Activated T-helper 1 cell treated with anti-CD3 and anti-CD28 coated beads, Interleukin-12 subunit alpha, Interleukin-12 subunit beta, Interleukin-2, Interleukin-4 antibody, amounts not matched to agents 30 ng/mL and 10 ng/mL and 1 ng/mL, durations not matched to agents 14 hours and 24 hours and 36 hours (primary cell): ENCODE data around the gene LMBRD2. TPM values are rescaled to one million over a fixed set of nuclear protein-coding genes. Genes with fewer than 3 reads are reported as not detected.

Experiments used
- DNase-seq: peaks from one replicate; pipeline ENCODE4 v3.0.0; 2021; ENCODE audit warnings: low spot score
- H3K27ac Mint-ChIP-seq: one replicate; pipeline ENCODE4 v1.8.0; 2021; ENCODE audit warnings: mild to moderate bottlenecking, mixed read lengths
- H3K27me3 Mint-ChIP-seq: one replicate; pipeline ENCODE4 v1.8.0; 2022; ENCODE audit warnings: mild to moderate bottlenecking, moderate library complexity, mixed read lengths; ENCODE audit not compliant: insufficient read depth
- H3K36me3 Mint-ChIP-seq: one replicate; pipeline ENCODE4 v1.8.0; 2021; ENCODE audit warnings: low read depth, mixed read lengths
- H3K4me1 Mint-ChIP-seq: one replicate; pipeline ENCODE4 v1.8.0; 2021; ENCODE audit warnings: low read depth, mixed read lengths
- H3K4me3 Mint-ChIP-seq: one replicate; pipeline ENCODE4 v1.8.0; 2021; ENCODE audit warnings: mild to moderate bottlenecking, moderate library complexity, mixed read lengths
- H3K9me3 Mint-ChIP-seq: one replicate; pipeline ENCODE4 v1.8.0; 2021; ENCODE audit warnings: mixed read lengths
- intact Hi-C: fragments of 100-400 bp; cut with micrococcal nuclease; formaldehyde crosslinking; loops from one replicate; pipeline ENCODE4 v1.15.1; 2024
- total RNA-seq: library from RNA; stranded (reverse); gene quantifications from 2 replicates; pipeline ENCODE4 v1.2.3, GENCODE V29; 2022

The LMBRD2 gene
- total RNA-seq, 1 donor from 2014 or later, result 8.9 TPM

- H3K27ac Mint-ChIP-seq, result no peak overlapping the region
- H3K36me3 Mint-ChIP-seq, result peaks cover 61% of the 10 kb centered on the region
- H3K9me3 Mint-ChIP-seq, result no peaks in the 10 kb centered on the region
- DNase-seq, result no peak
- H3K4me3 Mint-ChIP-seq, result no peak overlapping the region
- intact Hi-C loops, result no loop called here
- no peaks in the 10 kb centered on the region for H3K4me1 Mint-ChIP-seq
- no peaks in the 10 kb centered on the region for H3K27me3 Mint-ChIP-seq
Measured at GRCh38 chr5:36177154-36177553, 25.5 kb upstream of the LMBRD2 start.

- Mint-ChIP-seq H3K27me3 (no peaks in the 10 kb centered on the region), H3K27ac (no peak overlapping the region), H3K9me3 (no peaks in the 10 kb centered on the region), H3K36me3 (peaks cover 51% of the 10 kb centered on the region), H3K4me3 (no peak overlapping the region), H3K4me1 (no peaks in the 10 kb centered on the region)
- intact Hi-C loops, result no loop called here
- DNase-seq, result no peak
Measured at GRCh38 chr5:36175043-36175442, 23.4 kb upstream of the LMBRD2 start.

GRCh38 chr5:36174119-36174518, 22.4 kb upstream of the LMBRD2 start:
- DNase-seq, result no peak
- intact Hi-C loops, result no loop called here
- no peaks in the 10 kb centered on the region for H3K9me3 Mint-ChIP-seq
- peaks cover 48% of the 10 kb centered on the region for H3K36me3 Mint-ChIP-seq
- H3K27me3 Mint-ChIP-seq, result no peaks in the 10 kb centered on the region
- H3K4me1 Mint-ChIP-seq, result no peaks in the 10 kb centered on the region
- H3K4me3 Mint-ChIP-seq, result no peak overlapping the region
- peak overlapping the region; percentile 7 for H3K27ac Mint-ChIP-seq

- Mint-ChIP-seq H3K27me3 (no peaks in the 10 kb centered on the region), H3K36me3 (peaks cover 44% of the 10 kb centered on the region), H3K4me3 (no peak overlapping the region), H3K4me1 (peaks cover 7% of the 10 kb centered on the region), H3K27ac (no peak overlapping the region), H3K9me3 (no peaks in the 10 kb centered on the region)
- no peak for DNase-seq
- intact Hi-C loops, result no loop called here
Measured at GRCh38 chr5:36173426-36173825, 21.7 kb upstream of the LMBRD2 start.

- peaks cover 15% of the 10 kb centered on the region for H3K4me1 Mint-ChIP-seq
- H3K36me3 Mint-ChIP-seq, result peaks cover 49% of the 10 kb centered on the region
- intact Hi-C loops, result no loop called here
Measured at GRCh38 chr5:36172599-36172998, 20.9 kb upstream of the LMBRD2 start.

GRCh38 chr5:36170832-36171424, 19.2 kb upstream of the LMBRD2 start:
- peaks cover 15% of the 10 kb centered on the region for H3K4me1 Mint-ChIP-seq
- H3K4me3 Mint-ChIP-seq, result no peak overlapping the region
- no peaks in the 10 kb centered on the region for H3K27me3 Mint-ChIP-seq
- intact Hi-C loops, result no loop called here
- H3K9me3 Mint-ChIP-seq, result no peaks in the 10 kb centered on the region
- H3K36me3 Mint-ChIP-seq, result peaks cover 55% of the 10 kb centered on the region
- DNase-seq, result no peak
- no peak overlapping the region for H3K27ac Mint-ChIP-seq

More at GRCh38 chr5:36172599-36172998, 20.9 kb upstream of the LMBRD2 start:
- Mint-ChIP-seq H3K27ac (no peak overlapping the region), H3K4me3 (no peak overlapping the region), H3K27me3 (no peaks in the 10 kb centered on the region), H3K9me3 (no peaks in the 10 kb centered on the region)
- no peak for DNase-seq

- Mint-ChIP-seq H3K4me1 (peaks cover 15% of the 10 kb centered on the region), H3K27ac (peak overlapping the region; percentile 2), H3K36me3 (peaks cover 45% of the 10 kb centered on the region), H3K27me3 (no peaks in the 10 kb centered on the region), H3K4me3 (no peak overlapping the region), H3K9me3 (no peaks in the 10 kb centered on the region)
- no peak for DNase-seq
- intact Hi-C loops, result no loop called here
Measured at GRCh38 chr5:36168737-36169136, 17.1 kb upstream of the LMBRD2 start.

GRCh38 chr5:36164461-36164860, 12.8 kb upstream of the LMBRD2 start:
- Mint-ChIP-seq H3K9me3 (no peaks in the 10 kb centered on the region), H3K27ac (no peak overlapping the region), H3K27me3 (no peaks in the 10 kb centered on the region), H3K36me3 (peaks cover 55% of the 10 kb centered on the region), H3K4me1 (peaks cover 54% of the 10 kb centered on the region), H3K4me3 (no peak overlapping the region)
- intact Hi-C loops, result no loop called here
- no peak for DNase-seq

- no peaks in the 10 kb centered on the region for H3K27me3 Mint-ChIP-seq
Measured at GRCh38 chr5:36162810-36163486, 11.3 kb upstream of the LMBRD2 start.

GRCh38 chr5:36161361-36161760, 9.7 kb upstream of the LMBRD2 start:
- Mint-ChIP-seq H3K4me1 (peaks cover 49% of the 10 kb centered on the region), H3K9me3 (no peaks in the 10 kb centered on the region), H3K4me3 (no peak overlapping the region), H3K36me3 (peaks cover 51% of the 10 kb centered on the region), H3K27me3 (no peaks in the 10 kb centered on the region), H3K27ac (no peak overlapping the region)
- no peak for DNase-seq
- intact Hi-C loops, result no loop called here

More at GRCh38 chr5:36162810-36163486, 11.3 kb upstream of the LMBRD2 start:
- H3K27ac Mint-ChIP-seq, result no peak overlapping the region
- no peaks in the 10 kb centered on the region for H3K9me3 Mint-ChIP-seq
- peaks cover 50% of the 10 kb centered on the region for H3K4me1 Mint-ChIP-seq
- no peak for DNase-seq
- peaks cover 60% of the 10 kb centered on the region for H3K36me3 Mint-ChIP-seq
- no peak overlapping the region for H3K4me3 Mint-ChIP-seq
- intact Hi-C loops, result no loop called here

- H3K4me3 Mint-ChIP-seq, result no peak overlapping the region
- H3K4me1 Mint-ChIP-seq, result peaks cover 57% of the 10 kb centered on the region
- no peaks in the 10 kb centered on the region for H3K9me3 Mint-ChIP-seq
- DNase-seq, result no peak
- no peaks in the 10 kb centered on the region for H3K27me3 Mint-ChIP-seq
- H3K27ac Mint-ChIP-seq, result no peak overlapping the region
- peaks cover 53% of the 10 kb centered on the region for H3K36me3 Mint-ChIP-seq
- intact Hi-C loops, result no loop called here
Measured at GRCh38 chr5:36160617-36161016, 8.9 kb upstream of the LMBRD2 start.

- H3K4me1 Mint-ChIP-seq, result peaks cover 66% of the 10 kb centered on the region
- intact Hi-C loops, result no loop called here
Measured at GRCh38 chr5:36158144-36158543, 6.5 kb upstream of the LMBRD2 start.

GRCh38 chr5:36156619-36157018, 4.9 kb upstream of the LMBRD2 start:
- Mint-ChIP-seq H3K27me3 (no peaks in the 10 kb centered on the region), H3K27ac (no peak overlapping the region), H3K36me3 (peaks cover 55% of the 10 kb centered on the region), H3K9me3 (no peaks in the 10 kb centered on the region), H3K4me3 (no peak overlapping the region), H3K4me1 (peaks cover 59% of the 10 kb centered on the region)
- DNase-seq, result no peak
- intact Hi-C loops, result no loop called here

More at GRCh38 chr5:36158144-36158543, 6.5 kb upstream of the LMBRD2 start:
- H3K4me3 Mint-ChIP-seq, result no peak overlapping the region
- peaks cover 61% of the 10 kb centered on the region for H3K36me3 Mint-ChIP-seq
- no peaks in the 10 kb centered on the region for H3K9me3 Mint-ChIP-seq
- no peaks in the 10 kb centered on the region for H3K27me3 Mint-ChIP-seq
- H3K27ac Mint-ChIP-seq, result no peak overlapping the region
- DNase-seq, result no peak
